K562 (cell line): Measurements from ENCODE around the gene PUSL1. TPM values are rescaled to one million over a fixed set of nuclear protein-coding genes. Genes with fewer than 3 reads are reported as not detected.

Experiments used
- CBX2 ChIP-seq: fragments of 200-600 bp; sonication (generic); IDR thresholded peaks from one replicate; pipeline ENCODE4 v1.6.1; 2012; ENCODE audit warnings: mild to moderate bottlenecking, low read length, inconsistent platforms; ENCODE audit not compliant: insufficient read depth, poor library complexity, severe bottlenecking
- CCNT2 ChIP-seq: IDR thresholded peaks from 2 replicates; pipeline ENCODE4 v1.6.1; 2011; ENCODE audit warnings: borderline replicate concordance, low read depth, mild to moderate bottlenecking, moderate library complexity, mixed read lengths, low read length; ENCODE audit not compliant: insufficient read length; ENCODE audit errors: extremely low read depth
- CXXC5 ChIP-seq: fragments of 250-450 bp; sonication (Bioruptor Pico); IDR thresholded peaks from 2 replicates; pipeline ENCODE4 v1.8.0; 2022; ENCODE audit warnings: inconsistent platforms, mild to moderate bottlenecking, moderate library complexity
- FOS ChIP-seq: IDR thresholded peaks from 3 replicates; pipeline ENCODE4 v1.6.1; 2011; ENCODE audit not compliant: insufficient read length; ENCODE audit errors: extremely low read depth
- JUNB ChIP-seq: fragments of 450-650 bp; formaldehyde crosslinking; conservative IDR thresholded peaks from 2 replicates; pipeline ENCODE4 v1.4.0; 2020; ENCODE audit warnings: mild to moderate bottlenecking
- KAT2B ChIP-seq: IDR thresholded peaks from one replicate; pipeline ENCODE4 v1.6.1; 2012; ENCODE audit warnings: low read depth, mild to moderate bottlenecking, control low read depth, inconsistent platforms, low read length, moderate library complexity
- KLF10 ChIP-seq: fragments of 250-450 bp; sonication (Bioruptor Pico); IDR thresholded peaks from 2 replicates; pipeline ENCODE4 v1.6.1; 2021; ENCODE audit warnings: matching md5 sums
- NR2C2 ChIP-seq, 2 experiments: fragments of 200-800 bp in 1 of 2; sonication (Bioruptor generic) in 1 of 2; sonication (generic) in 1 of 2; formaldehyde crosslinking in 1 of 2; IDR thresholded peaks; 2 replicates each; pipeline versions ENCODE4 v1.6.1 to v1.8.0; 2016 to 2022; ENCODE audit warnings: mild to moderate bottlenecking in 1 of 2, missing compliant biosample characterization in 1 of 2, missing genetic modification characterization in 1 of 2, missing genetic modification reagents in 1 of 2
- RBM25 ChIP-seq: fragments of 200-400 bp; formaldehyde crosslinking; IDR thresholded peaks from 2 replicates; pipeline ENCODE4 v1.6.1; 2018; ENCODE audit warnings: low read length, low read depth, moderate library complexity; ENCODE audit not compliant: severe bottlenecking
- SIN3A ChIP-seq, 2 experiments: fragments of 150-350 bp in 1 of 2; IDR thresholded peaks; 2 replicates each; pipeline ENCODE4 v1.6.1; 2011 to 2016; ENCODE audit warnings: borderline replicate concordance in 2 of 2, low read depth in 2 of 2, low read length in 2 of 2, mild to moderate bottlenecking in 2 of 2, moderate library complexity in 2 of 2; ENCODE audit not compliant: control insufficient read depth in 1 of 2
- STAT5A ChIP-seq: IDR thresholded peaks from 2 replicates; pipeline ENCODE4 v1.6.1; 2012; ENCODE audit warnings: low read length, inconsistent platforms, borderline replicate concordance
- TCF3 ChIP-seq: sonication (generic); formaldehyde crosslinking; IDR thresholded peaks from 2 replicates; pipeline ENCODE4 v1.4.0; 2020; ENCODE audit warnings: mild to moderate bottlenecking, missing genetic modification reagents
- TEAD2 ChIP-seq: fragments of 450-650 bp; IDR thresholded peaks from 2 replicates; pipeline ENCODE4 v1.6.1; 2016; ENCODE audit warnings: missing genetic modification characterization, control low read depth, missing compliant biosample characterization
- polyA plus RNA-seq, 8 experiments: library from polyadenylated mRNA; depleted of rRNA in 4 of 8; stranded (reverse) in 5 of 8; unstranded in 3 of 8; fragments of >200 nt; fragmentation: Nextera tagmentation in 2 of 8; fragmentation: Illumina TruSeq in 1 of 8; extraction: Ambion mirVana in 2 of 8; extraction: Trizol in 1 of 8; gene quantifications; 2 replicates each; pipeline versions ENCODE4 v1.2.1 to v1.2.3, GENCODE V29; 2011 to 2014; ENCODE audit warnings: inconsistent platforms in 1 of 8, missing spikeins in 1 of 8
- total RNA-seq, 7 experiments: library from RNA; depleted of rRNA in 6 of 7; stranded (reverse); fragments of >200 nt in 6 of 7; fragmentation: Illumina TruSeq in 2 of 7; extraction: Trizol in 2 of 7; gene quantifications; 2 replicates each; pipeline versions ENCODE4 v1.2.1 to v1.2.3, GENCODE V29; 2011 to 2021; ENCODE audit warnings: low replicate concordance in 1 of 7
- TF ChIP-seq, protein P1 (sequence below): fragments of 250-450 bp; sonication (Bioruptor Pico); IDR thresholded peaks from 2 replicates; pipeline ENCODE4 v1.5.0; 2022; ENCODE audit warnings: mild to moderate bottlenecking
- TF ChIP-seq, protein P2 (sequence below): sonication (generic); formaldehyde crosslinking; IDR thresholded peaks from 2 replicates; pipeline ENCODE4 v1.8.0; 2022; ENCODE audit warnings: mild to moderate bottlenecking, missing genetic modification reagents
- TF ChIP-seq, protein P3 (sequence below): fragments of 250-450 bp; sonication (Bioruptor Pico); IDR thresholded peaks from 2 replicates; pipeline ENCODE4 v1.8.0; 2021; ENCODE audit warnings: moderate library complexity, mild to moderate bottlenecking, inconsistent platforms
- TF ChIP-seq, protein P4 (sequence below), 2 experiments: fragments of 150-350 bp in 1 of 2; IDR thresholded peaks; 2 replicates each; pipeline ENCODE4 v1.6.1; 2012 to 2016; ENCODE audit warnings: low read depth in 2 of 2, low read length in 2 of 2, mild to moderate bottlenecking in 1 of 2, moderate library complexity in 1 of 2

The PUSL1 gene
- total and polyA plus RNA-seq, 9 of the 15 experiments (the other 6 are each of a cell fraction or from before 2014, with no cell fraction given) = 0.62 to 86.9 (median 13.6) TPM

DNA sequence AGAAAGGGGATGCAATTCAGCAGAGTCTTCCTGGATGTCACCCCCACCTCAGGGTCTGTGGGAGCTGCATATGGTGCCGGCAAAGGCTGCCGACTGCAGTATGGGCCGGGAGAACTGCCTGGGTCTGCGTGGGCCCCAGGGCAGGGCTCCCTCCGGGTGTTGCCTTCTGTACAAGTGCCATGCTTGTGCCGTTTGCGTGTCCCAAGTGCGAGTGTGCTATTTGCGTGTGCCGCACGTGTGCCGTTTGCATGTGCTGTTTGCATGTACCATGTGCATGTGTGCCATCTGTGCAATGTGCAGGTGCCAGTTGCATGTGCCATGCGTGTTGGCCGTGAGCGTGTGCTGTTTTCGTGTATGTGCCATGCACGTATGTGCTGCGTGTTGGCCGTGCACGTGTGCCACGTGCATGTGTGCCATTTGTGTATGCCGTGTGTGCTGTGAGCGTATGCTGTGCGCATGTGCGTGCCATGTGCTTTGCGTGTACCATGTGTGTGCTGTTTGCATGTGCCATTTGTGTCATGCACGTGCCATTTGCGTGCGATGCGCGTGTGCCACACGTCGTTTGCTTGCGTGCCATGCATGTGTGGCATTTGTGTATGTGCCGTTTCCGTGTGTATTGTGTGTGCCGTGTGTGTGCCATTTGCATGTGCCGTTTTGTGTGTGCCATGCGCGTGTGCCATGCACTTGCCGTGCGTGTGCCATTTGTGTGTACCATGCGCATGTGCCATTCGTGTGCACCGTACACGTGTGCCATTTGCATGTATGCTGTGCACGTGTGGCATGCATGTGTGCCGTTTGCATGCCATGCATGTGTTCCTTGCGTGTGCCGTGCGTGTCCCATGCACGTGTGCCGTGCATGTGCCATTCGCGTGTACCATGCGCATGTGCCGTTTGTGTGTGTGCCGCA, 21.2 kb downstream of the PUSL1 start (continued):
- TF ChIP-seq KAT2B (no peak), KLF10 (CRISPR knock-in tag) (no peak), CCNT2 (no peak), TCF3 (CRISPR knock-in tag) (no peak), FOS (no peak), STAT5A (peak; percentile 51; the same call in 1 of the 2 replicates), RBM25 (no peak), CBX2 (no peak), TEAD2 (tag) (no peak), NR2C2 (CRISPR knock-in tag; IDR thresholded peaks at IDR 0.05) (0 out of 2 replicates have a peak, but pooled peaks have one; percentile 68), NR2C2 (tag; IDR thresholded peaks at IDR 0.05) (no peak), SIN3A (IDR thresholded peaks at IDR 0.05; ENCODE audit: borderline replicate concordance in 2 of 2, control insufficient read depth in 1 of 2, low read depth in 2 of 2, low read length in 2 of 2) (no peak), CXXC5 (CRISPR knock-in tag) (no peak), JUNB (CRISPR knock-in tag) (no peak)
- TF ChIP-seq, protein P1, sequence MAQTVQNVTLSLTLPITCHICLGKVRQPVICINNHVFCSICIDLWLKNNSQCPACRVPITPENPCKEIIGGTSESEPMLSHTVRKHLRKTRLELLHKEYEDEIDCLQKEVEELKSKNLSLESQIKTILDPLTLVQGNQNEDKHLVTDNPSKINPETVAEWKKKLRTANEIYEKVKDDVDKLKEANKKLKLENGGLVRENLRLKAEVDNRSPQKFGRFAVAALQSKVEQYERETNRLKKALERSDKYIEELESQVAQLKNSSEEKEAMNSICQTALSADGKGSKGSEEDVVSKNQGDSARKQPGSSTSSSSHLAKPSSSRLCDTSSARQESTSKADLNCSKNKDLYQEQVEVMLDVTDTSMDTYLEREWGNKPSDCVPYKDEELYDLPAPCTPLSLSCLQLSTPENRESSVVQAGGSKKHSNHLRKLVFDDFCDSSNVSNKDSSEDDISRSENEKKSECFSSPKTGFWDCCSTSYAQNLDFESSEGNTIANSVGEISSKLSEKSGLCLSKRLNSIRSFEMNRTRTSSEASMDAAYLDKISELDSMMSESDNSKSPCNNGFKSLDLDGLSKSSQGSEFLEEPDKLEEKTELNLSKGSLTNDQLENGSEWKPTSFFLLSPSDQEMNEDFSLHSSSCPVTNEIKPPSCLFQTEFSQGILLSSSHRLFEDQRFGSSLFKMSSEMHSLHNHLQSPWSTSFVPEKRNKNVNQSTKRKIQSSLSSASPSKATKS (CRISPR knock-in tag) = no peak
- TF ChIP-seq, protein P2, sequence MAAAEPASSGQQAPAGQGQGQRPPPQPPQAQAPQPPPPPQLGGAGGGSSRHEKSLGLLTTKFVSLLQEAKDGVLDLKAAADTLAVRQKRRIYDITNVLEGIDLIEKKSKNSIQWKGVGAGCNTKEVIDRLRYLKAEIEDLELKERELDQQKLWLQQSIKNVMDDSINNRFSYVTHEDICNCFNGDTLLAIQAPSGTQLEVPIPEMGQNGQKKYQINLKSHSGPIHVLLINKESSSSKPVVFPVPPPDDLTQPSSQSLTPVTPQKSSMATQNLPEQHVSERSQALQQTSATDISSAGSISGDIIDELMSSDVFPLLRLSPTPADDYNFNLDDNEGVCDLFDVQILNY = no peak
- TF ChIP-seq, protein P3, sequence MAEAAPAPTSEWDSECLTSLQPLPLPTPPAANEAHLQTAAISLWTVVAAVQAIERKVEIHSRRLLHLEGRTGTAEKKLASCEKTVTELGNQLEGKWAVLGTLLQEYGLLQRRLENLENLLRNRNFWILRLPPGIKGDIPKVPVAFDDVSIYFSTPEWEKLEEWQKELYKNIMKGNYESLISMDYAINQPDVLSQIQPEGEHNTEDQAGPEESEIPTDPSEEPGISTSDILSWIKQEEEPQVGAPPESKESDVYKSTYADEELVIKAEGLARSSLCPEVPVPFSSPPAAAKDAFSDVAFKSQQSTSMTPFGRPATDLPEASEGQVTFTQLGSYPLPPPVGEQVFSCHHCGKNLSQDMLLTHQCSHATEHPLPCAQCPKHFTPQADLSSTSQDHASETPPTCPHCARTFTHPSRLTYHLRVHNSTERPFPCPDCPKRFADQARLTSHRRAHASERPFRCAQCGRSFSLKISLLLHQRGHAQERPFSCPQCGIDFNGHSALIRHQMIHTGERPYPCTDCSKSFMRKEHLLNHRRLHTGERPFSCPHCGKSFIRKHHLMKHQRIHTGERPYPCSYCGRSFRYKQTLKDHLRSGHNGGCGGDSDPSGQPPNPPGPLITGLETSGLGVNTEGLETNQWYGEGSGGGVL (CRISPR knock-in tag) = no peak
- TF ChIP-seq, protein P4, sequence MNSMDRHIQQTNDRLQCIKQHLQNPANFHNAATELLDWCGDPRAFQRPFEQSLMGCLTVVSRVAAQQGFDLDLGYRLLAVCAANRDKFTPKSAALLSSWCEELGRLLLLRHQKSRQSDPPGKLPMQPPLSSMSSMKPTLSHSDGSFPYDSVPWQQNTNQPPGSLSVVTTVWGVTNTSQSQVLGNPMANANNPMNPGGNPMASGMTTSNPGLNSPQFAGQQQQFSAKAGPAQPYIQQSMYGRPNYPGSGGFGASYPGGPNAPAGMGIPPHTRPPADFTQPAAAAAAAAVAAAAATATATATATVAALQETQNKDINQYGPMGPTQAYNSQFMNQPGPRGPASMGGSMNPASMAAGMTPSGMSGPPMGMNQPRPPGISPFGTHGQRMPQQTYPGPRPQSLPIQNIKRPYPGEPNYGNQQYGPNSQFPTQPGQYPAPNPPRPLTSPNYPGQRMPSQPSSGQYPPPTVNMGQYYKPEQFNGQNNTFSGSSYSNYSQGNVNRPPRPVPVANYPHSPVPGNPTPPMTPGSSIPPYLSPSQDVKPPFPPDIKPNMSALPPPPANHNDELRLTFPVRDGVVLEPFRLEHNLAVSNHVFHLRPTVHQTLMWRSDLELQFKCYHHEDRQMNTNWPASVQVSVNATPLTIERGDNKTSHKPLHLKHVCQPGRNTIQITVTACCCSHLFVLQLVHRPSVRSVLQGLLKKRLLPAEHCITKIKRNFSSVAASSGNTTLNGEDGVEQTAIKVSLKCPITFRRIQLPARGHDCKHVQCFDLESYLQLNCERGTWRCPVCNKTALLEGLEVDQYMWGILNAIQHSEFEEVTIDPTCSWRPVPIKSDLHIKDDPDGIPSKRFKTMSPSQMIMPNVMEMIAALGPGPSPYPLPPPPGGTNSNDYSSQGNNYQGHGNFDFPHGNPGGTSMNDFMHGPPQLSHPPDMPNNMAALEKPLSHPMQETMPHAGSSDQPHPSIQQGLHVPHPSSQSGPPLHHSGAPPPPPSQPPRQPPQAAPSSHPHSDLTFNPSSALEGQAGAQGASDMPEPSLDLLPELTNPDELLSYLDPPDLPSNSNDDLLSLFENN (IDR thresholded peaks at IDR 0.05; ENCODE audit: low read depth in 2 of 2, low read length in 2 of 2) = no peak
